ENCODE data around the gene SLC9B2. TPM values are rescaled to one million over a fixed set of nuclear protein-coding genes. Genes with fewer than 3 reads are reported as not detected.
A peak's percentile ranks its signal among the peaks of the same experiment; 100 is the strongest.

Gene SLC9B2
- total RNA-seq: 6.4 TPM
- 4.7 TPM for polyA plus RNA-seq
- long read RNA-seq, donor 1: 0 reads
- long read RNA-seq, donor 2: 0 reads
- long read RNA-seq, donor 3: 0 reads
- long read RNA-seq, donor 4: 0 reads
- long read RNA-seq, donor 5, partial matches to known transcripts: 0 of 3 reads
- long read RNA-seq, donor 5, other reads (novel, unspliced or antisense): 0 of 3 reads
- long read RNA-seq, donor 6, partial matches to known transcripts: 0 of 2 reads
- long read RNA-seq, donor 6, other reads (novel, unspliced or antisense): 0 of 2 reads
- long read RNA-seq, donor 7, partial matches to known transcripts: 0 of 1 reads
- long read RNA-seq, donor 7, other reads (novel, unspliced or antisense): 0 of 1 reads
- long read RNA-seq, donor 8, partial matches to known transcripts: 0 of 1 reads
- long read RNA-seq, donor 8, other reads (novel, unspliced or antisense): 0 of 1 reads
- long read RNA-seq, donor 9: 0 reads
- long read RNA-seq, donor 10, partial matches to known transcripts: 0 of 1 reads
- long read RNA-seq, donor 10, other reads (novel, unspliced or antisense): 0 of 1 reads

- peak within 1 kb of the TSS; percentile 38 to 71 for H3K27ac ChIP-seq (ENCODE audit: low read depth in 1 of 2, low read length in 1 of 2)
- peaks cover 0 to 11% of the 10 kb centered on the region in 2 donors for H3K36me3 ChIP-seq (ENCODE audit: control insufficient read depth in 2 of 2, insufficient read depth in 2 of 2, low read length in 1 of 2)
- H3K27me3 ChIP-seq (ENCODE audit: control insufficient read depth in 2 of 2, insufficient read depth in 1 of 2, low read length in 1 of 2): no peaks in the 10 kb centered on the region
- WGBS: 18% methylated on average over 21 of the region's 21 CpGs
- peak in 1 of 9 donors; percentile 19 for DNase-seq (ENCODE audit: low read depth in 6 of 9, low spot score in 9 of 9)
- H3K4me1 ChIP-seq (ENCODE audit: control insufficient read depth in 2 of 2, insufficient read depth in 2 of 2, low read length in 2 of 2): peaks cover 0 to 9% of the 10 kb centered on the region in 2 donors
- H3K9me3 ChIP-seq (ENCODE audit: control insufficient read depth in 2 of 2, insufficient read depth in 1 of 2, low read length in 1 of 2): no peaks in the 10 kb centered on the region
- H3K4me3 ChIP-seq (ENCODE audit: low read length in 2 of 2): peak within 1 kb of the TSS; percentile 57 to 62
Measured at GRCh38 chr4:103076747-103077347, at the start of gene SLC9B2. Gene SLC9B2 (minus strand): TSS chr4:103076761. CDS start chr4:103067550, 9,211 bp downstream.

GRCh38 chr4:103126126-103126525, 49.6 kb upstream of the SLC9B2 start:
- Histone ChIP-seq H3K27ac (ENCODE audit: low read depth in 1 of 2, low read length in 1 of 2) (no peak overlapping the region), H3K9me3 (ENCODE audit: control insufficient read depth in 2 of 2, insufficient read depth in 1 of 2, low read length in 1 of 2) (no peaks in the 10 kb centered on the region), H3K4me3 (ENCODE audit: low read length in 2 of 2) (no peak overlapping the region), H3K36me3 (ENCODE audit: control insufficient read depth in 2 of 2, insufficient read depth in 2 of 2, low read length in 1 of 2) (peaks cover 4 to 34% of the 10 kb centered on the region in 2 donors), H3K4me1 (ENCODE audit: control insufficient read depth in 2 of 2, insufficient read depth in 2 of 2, low read length in 2 of 2) (no peaks in the 10 kb centered on the region), H3K27me3 (ENCODE audit: control insufficient read depth in 2 of 2, insufficient read depth in 1 of 2, low read length in 1 of 2) (no peaks in the 10 kb centered on the region)
- WGBS: 98% methylated on average over 3 of the region's 3 CpGs
- no peak for DNase-seq (ENCODE audit: low read depth in 6 of 9, low spot score in 9 of 9)

- Histone ChIP-seq H3K36me3 (ENCODE audit: control insufficient read depth in 2 of 2, insufficient read depth in 2 of 2, low read length in 1 of 2) (peaks cover 6 to 43% of the 10 kb centered on the region in 2 donors), H3K27me3 (ENCODE audit: control insufficient read depth in 2 of 2, insufficient read depth in 1 of 2, low read length in 1 of 2) (no peaks in the 10 kb centered on the region), H3K9me3 (ENCODE audit: control insufficient read depth in 2 of 2, insufficient read depth in 1 of 2, low read length in 1 of 2) (no peaks in the 10 kb centered on the region), H3K27ac (ENCODE audit: low read depth in 1 of 2, low read length in 1 of 2) (no peak overlapping the region), H3K4me3 (ENCODE audit: low read length in 2 of 2) (no peak overlapping the region), H3K4me1 (ENCODE audit: control insufficient read depth in 2 of 2, insufficient read depth in 2 of 2, low read length in 2 of 2) (no peaks in the 10 kb centered on the region)
- no peak for DNase-seq (ENCODE audit: low read depth in 6 of 9, low spot score in 9 of 9)
- 81% methylated on average over 3 of the region's 3 CpGs for WGBS
Measured at GRCh38 chr4:103123114-103123513, 46.6 kb upstream of the SLC9B2 start.

GRCh38 chr4:103118166-103118565, 41.6 kb upstream of the SLC9B2 start:
- Histone ChIP-seq H3K4me3 (ENCODE audit: low read length in 2 of 2) (no peak overlapping the region), H3K4me1 (ENCODE audit: control insufficient read depth in 2 of 2, insufficient read depth in 2 of 2, low read length in 2 of 2) (no peaks in the 10 kb centered on the region)
- 100% methylated on average over 1 of the region's 1 CpG for WGBS

GRCh38 chr4:103111598-103111997, 35.0 kb upstream of the SLC9B2 start:
- peaks cover 19 to 55% of the 10 kb centered on the region in 2 donors for H3K36me3 ChIP-seq (ENCODE audit: control insufficient read depth in 2 of 2, insufficient read depth in 2 of 2, low read length in 1 of 2)
- no peak for DNase-seq (ENCODE audit: low read depth in 6 of 9, low spot score in 9 of 9)
- no peak overlapping the region for H3K4me3 ChIP-seq (ENCODE audit: low read length in 2 of 2)
- H3K27me3 ChIP-seq (ENCODE audit: control insufficient read depth in 2 of 2, insufficient read depth in 1 of 2, low read length in 1 of 2): no peaks in the 10 kb centered on the region
- 82% methylated on average over 4 of the region's 4 CpGs for WGBS
- no peaks in the 10 kb centered on the region for H3K9me3 ChIP-seq (ENCODE audit: control insufficient read depth in 2 of 2, insufficient read depth in 1 of 2, low read length in 1 of 2)
- no peak overlapping the region for H3K27ac ChIP-seq (ENCODE audit: low read depth in 1 of 2, low read length in 1 of 2)
- no peaks in the 10 kb centered on the region for H3K4me1 ChIP-seq (ENCODE audit: control insufficient read depth in 2 of 2, insufficient read depth in 2 of 2, low read length in 2 of 2)

More at GRCh38 chr4:103118166-103118565, 41.6 kb upstream of the SLC9B2 start:
- no peak overlapping the region for H3K27ac ChIP-seq (ENCODE audit: low read depth in 1 of 2, low read length in 1 of 2)
- H3K9me3 ChIP-seq (ENCODE audit: control insufficient read depth in 2 of 2, insufficient read depth in 1 of 2, low read length in 1 of 2): no peaks in the 10 kb centered on the region
- no peaks in the 10 kb centered on the region for H3K27me3 ChIP-seq (ENCODE audit: control insufficient read depth in 2 of 2, insufficient read depth in 1 of 2, low read length in 1 of 2)
- peaks cover 6 to 37% of the 10 kb centered on the region in 2 donors for H3K36me3 ChIP-seq (ENCODE audit: control insufficient read depth in 2 of 2, insufficient read depth in 2 of 2, low read length in 1 of 2)
- DNase-seq (ENCODE audit: low read depth in 6 of 9, low spot score in 9 of 9): no peak

GRCh38 chr4:103108542-103108941, 32.0 kb upstream of the SLC9B2 start:
- Histone ChIP-seq H3K27me3 (ENCODE audit: control insufficient read depth in 2 of 2, insufficient read depth in 1 of 2, low read length in 1 of 2) (no peaks in the 10 kb centered on the region), H3K4me1 (ENCODE audit: control insufficient read depth in 2 of 2, insufficient read depth in 2 of 2, low read length in 2 of 2) (no peaks in the 10 kb centered on the region), H3K9me3 (ENCODE audit: control insufficient read depth in 2 of 2, insufficient read depth in 1 of 2, low read length in 1 of 2) (no peaks in the 10 kb centered on the region), H3K4me3 (ENCODE audit: low read length in 2 of 2) (no peak overlapping the region), H3K27ac (ENCODE audit: low read depth in 1 of 2, low read length in 1 of 2) (no peak overlapping the region), H3K36me3 (ENCODE audit: control insufficient read depth in 2 of 2, insufficient read depth in 2 of 2, low read length in 1 of 2) (peaks cover 19 to 62% of the 10 kb centered on the region in 2 donors)
- no peak for DNase-seq (ENCODE audit: low read depth in 6 of 9, low spot score in 9 of 9)
- 98% methylated on average over 4 of the region's 4 CpGs for WGBS

- Histone ChIP-seq H3K9me3 (ENCODE audit: control insufficient read depth in 2 of 2, insufficient read depth in 1 of 2, low read length in 1 of 2) (no peaks in the 10 kb centered on the region), H3K4me3 (ENCODE audit: low read length in 2 of 2) (no peak overlapping the region)
- WGBS: over 99% methylated on average over 2 of the region's 2 CpGs
Measured at GRCh38 chr4:103105558-103106356, 29.2 kb upstream of the SLC9B2 start.

GRCh38 chr4:103104886-103105285, 28.3 kb upstream of the SLC9B2 start:
- no peak for DNase-seq (ENCODE audit: low read depth in 6 of 9, low spot score in 9 of 9)
- WGBS: 98% methylated on average over 3 of the region's 3 CpGs
- peaks cover 18 to 42% of the 10 kb centered on the region in 2 donors for H3K36me3 ChIP-seq (ENCODE audit: control insufficient read depth in 2 of 2, insufficient read depth in 2 of 2, low read length in 1 of 2)

More at GRCh38 chr4:103105558-103106356, 29.2 kb upstream of the SLC9B2 start:
- H3K4me1 ChIP-seq (ENCODE audit: control insufficient read depth in 2 of 2, insufficient read depth in 2 of 2, low read length in 2 of 2): no peaks in the 10 kb centered on the region
- no peak overlapping the region for H3K27ac ChIP-seq (ENCODE audit: low read depth in 1 of 2, low read length in 1 of 2)
- no peaks in the 10 kb centered on the region for H3K27me3 ChIP-seq (ENCODE audit: control insufficient read depth in 2 of 2, insufficient read depth in 1 of 2, low read length in 1 of 2)
- H3K36me3 ChIP-seq (ENCODE audit: control insufficient read depth in 2 of 2, insufficient read depth in 2 of 2, low read length in 1 of 2): peaks cover 19 to 50% of the 10 kb centered on the region in 2 donors
- DNase-seq (ENCODE audit: low read depth in 6 of 9, low spot score in 9 of 9): no peak

More at GRCh38 chr4:103104886-103105285, 28.3 kb upstream of the SLC9B2 start:
- Histone ChIP-seq H3K27ac (ENCODE audit: low read depth in 1 of 2, low read length in 1 of 2) (no peak overlapping the region), H3K4me3 (ENCODE audit: low read length in 2 of 2) (no peak overlapping the region), H3K27me3 (ENCODE audit: control insufficient read depth in 2 of 2, insufficient read depth in 1 of 2, low read length in 1 of 2) (no peaks in the 10 kb centered on the region), H3K4me1 (ENCODE audit: control insufficient read depth in 2 of 2, insufficient read depth in 2 of 2, low read length in 2 of 2) (no peaks in the 10 kb centered on the region), H3K9me3 (ENCODE audit: control insufficient read depth in 2 of 2, insufficient read depth in 1 of 2, low read length in 1 of 2) (no peaks in the 10 kb centered on the region)
